Measurements from ENCODE around the gene DCUN1D3.

- TF ChIP-seq, protein P1, sequence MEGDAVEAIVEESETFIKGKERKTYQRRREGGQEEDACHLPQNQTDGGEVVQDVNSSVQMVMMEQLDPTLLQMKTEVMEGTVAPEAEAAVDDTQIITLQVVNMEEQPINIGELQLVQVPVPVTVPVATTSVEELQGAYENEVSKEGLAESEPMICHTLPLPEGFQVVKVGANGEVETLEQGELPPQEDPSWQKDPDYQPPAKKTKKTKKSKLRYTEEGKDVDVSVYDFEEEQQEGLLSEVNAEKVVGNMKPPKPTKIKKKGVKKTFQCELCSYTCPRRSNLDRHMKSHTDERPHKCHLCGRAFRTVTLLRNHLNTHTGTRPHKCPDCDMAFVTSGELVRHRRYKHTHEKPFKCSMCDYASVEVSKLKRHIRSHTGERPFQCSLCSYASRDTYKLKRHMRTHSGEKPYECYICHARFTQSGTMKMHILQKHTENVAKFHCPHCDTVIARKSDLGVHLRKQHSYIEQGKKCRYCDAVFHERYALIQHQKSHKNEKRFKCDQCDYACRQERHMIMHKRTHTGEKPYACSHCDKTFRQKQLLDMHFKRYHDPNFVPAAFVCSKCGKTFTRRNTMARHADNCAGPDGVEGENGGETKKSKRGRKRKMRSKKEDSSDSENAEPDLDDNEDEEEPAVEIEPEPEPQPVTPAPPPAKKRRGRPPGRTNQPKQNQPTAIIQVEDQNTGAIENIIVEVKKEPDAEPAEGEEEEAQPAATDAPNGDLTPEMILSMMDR (conservative IDR thresholded peaks at IDR 0.05; ENCODE audit: low read length) = no peak
- no peak for TF ChIP-seq EZH2phosphoT487 (IDR thresholded peaks at IDR 0.05; ENCODE audit: borderline replicate concordance, low read depth, low read length)
These were observed 19.9 kb upstream of the DCUN1D3 start for GRCh38 chr16:20920091-20920490.
